Stimulated activated CD4-positive, alpha-beta T cell treated with anti-CD3 and anti-CD28 coated beads, TNF-alpha, amount 100 ng/mL, for 4 hours (primary cell): ENCODE data around the gene EFR3B.

ENCODE experiments used
- DNase-seq, 3 experiments: peaks; one replicate each; pipeline ENCODE4 v3.0.0-alpha.2; 2020; ENCODE audit warnings: low read depth in 3 of 3

The EFR3B gene

GRCh38 chr2:25184254-25184653, 142.4 kb downstream of the EFR3B start:
- no peak for DNase-seq

- no peak for DNase-seq
These were observed 146.0 kb downstream of the EFR3B start for GRCh38 chr2:25187729-25188350.

GRCh38 chr2:25188405-25188804, 146.5 kb downstream of the EFR3B start:
- no peak for DNase-seq

- DNase-seq, result no peak
These were observed 148.7 kb downstream of the EFR3B start for GRCh38 chr2:25190536-25190935.

GRCh38 chr2:25194576-25195122, 152.8 kb downstream of the EFR3B start:
- DNase-seq, result no peak

- DNase-seq, result no peak
These were observed 155.7 kb downstream of the EFR3B start for GRCh38 chr2:25197336-25198208.

- DNase-seq, result no peak
These were observed 156.3 kb downstream of the EFR3B start for GRCh38 chr2:25198209-25198525.

GRCh38 chr2:25198576-25198975, 156.7 kb downstream of the EFR3B start:
- DNase-seq, result no peak

GRCh38 chr2:25201265-25201664, 159.4 kb downstream of the EFR3B start:
- DNase-seq, result no peak

- no peak for DNase-seq
These were observed 159.9 kb downstream of the EFR3B start for GRCh38 chr2:25201794-25202193.

GRCh38 chr2:25202275-25202674, 160.4 kb downstream of the EFR3B start:
- no peak for DNase-seq

GRCh38 chr2:25204190-25204838, 162.4 kb downstream of the EFR3B start:
- no peak for DNase-seq

- DNase-seq, result no peak
These were observed 165.2 kb downstream of the EFR3B start for GRCh38 chr2:25207078-25207545.
